NOMO-1 (cell line): ENCODE measurements around the gene ABHD10.
"Not testable (repeated sequence)": the region's sequence is repeated elsewhere in the genome, so short reads cannot be mapped to it uniquely, and the experiment has no call there.

ENCODE experiments used
- DNase-seq, 2 experiments: peaks; one replicate each; lab custom pipeline; 2025; ENCODE audit not compliant: unreplicated experiment in 2 of 2; lab: John Stamatoyannopoulos, UW

Gene ABHD10

DNA sequence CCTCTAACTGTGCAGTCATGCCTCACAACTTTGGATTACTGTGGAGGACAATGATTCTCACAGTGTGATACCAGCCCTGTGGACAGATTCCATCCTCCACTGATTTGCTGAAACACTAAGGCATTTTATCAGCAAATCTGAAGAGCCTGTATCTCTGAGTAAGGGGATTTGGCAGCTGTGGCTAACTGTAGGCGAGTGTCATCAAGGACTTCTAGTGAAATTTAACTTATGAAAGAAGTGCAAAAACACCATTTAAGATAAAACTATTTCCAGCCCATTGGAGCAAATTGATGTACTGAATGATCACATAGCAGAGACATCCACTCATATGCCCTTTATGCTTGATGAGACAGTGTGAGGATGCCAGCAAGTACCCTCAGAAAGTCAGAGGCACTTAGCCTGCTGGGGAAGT lies 41.9 kb downstream of the ABHD10 start:
- DNase-seq, result no peak

DNA sequence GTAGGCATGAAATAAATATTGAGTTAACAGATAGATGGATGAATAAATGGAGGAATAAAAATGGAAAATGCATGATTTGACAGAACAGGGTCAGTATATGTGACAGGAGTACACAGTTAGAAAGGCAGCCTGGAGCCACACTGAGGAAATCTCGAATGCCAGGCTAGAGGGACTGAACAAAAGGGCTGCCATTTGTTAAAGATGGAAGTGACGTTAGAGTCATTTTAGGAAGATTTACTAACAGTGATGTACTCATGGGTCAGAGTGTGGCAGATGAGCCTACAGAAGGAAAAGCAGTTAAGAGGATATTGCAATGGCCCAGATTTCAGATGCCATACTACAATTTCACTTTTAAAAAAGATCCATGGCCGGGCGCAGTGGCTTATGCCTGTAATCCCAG lies 48.3 kb downstream of the ABHD10 start:
- DNase-seq, result no peak

DNA sequence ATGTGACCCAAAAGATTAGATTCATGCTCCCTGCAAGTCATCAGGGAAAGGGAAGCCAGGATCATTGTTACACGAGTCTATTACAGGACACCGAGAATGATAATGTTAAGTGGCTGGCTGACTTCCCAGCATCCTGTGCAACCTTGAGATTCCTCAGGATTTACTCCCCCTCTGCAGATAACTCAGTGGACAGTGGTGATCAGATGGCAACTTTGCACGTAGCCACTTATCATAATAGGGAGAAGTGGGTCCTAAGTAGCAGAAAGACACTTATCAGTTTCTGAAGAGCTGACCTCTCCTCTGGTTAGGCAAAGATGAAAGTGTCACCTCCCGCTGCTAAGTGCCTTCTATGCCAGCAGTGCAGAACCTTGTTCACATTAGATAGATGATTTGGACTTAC lies 49.0 kb downstream of the ABHD10 start:
- DNase-seq, result no peak

DNA sequence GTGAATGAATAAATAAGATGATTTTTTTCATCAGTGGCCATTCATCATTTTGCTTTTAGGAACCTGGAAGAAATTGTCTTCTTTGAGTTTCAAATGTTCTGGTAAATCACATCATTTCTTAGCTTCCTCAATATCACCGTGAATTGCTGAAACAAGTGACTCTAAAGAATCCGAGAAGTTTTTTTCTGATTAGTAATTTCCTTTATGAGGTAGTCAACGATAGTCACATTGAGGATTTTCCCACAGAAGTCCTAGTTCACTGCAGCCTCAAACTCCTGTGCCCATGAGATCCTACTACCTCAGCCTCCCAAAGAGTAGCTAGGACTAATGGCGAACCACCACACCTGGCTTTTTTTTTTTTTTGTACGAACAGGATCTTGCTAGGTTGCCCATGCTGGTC lies 52.1 kb downstream of the ABHD10 start:
- no peak for DNase-seq

DNA sequence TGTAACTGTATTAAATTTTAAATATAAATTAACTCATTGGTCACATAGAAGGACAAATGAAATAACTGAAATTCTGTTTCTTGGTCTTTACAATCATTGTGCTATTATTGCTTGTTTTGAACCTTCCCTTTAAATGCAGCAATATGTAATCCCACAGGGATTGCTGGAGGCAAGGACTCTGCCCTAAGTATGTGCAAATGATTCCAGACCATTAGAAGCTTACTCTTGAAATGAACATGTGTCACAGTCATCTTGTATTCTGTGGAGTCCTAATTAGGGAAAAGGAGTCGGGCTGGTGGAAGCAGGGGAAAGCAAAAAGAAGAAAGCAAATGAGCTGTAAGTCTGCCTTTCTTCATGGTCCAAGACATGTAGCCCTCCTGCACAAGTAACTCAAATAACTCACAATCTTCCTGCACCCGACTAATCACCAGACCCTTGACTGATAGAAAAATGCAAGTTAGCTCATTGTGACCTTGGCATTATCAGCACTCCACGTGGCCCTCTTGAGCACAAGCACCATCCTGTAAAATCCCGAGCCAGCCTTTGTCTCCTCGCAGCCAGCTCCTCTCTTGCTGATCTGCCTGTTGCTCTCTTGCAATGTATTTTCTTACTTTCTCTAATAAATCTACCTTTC lies 53.4 kb downstream of the ABHD10 start:
- DNase-seq, result no peak

DNA sequence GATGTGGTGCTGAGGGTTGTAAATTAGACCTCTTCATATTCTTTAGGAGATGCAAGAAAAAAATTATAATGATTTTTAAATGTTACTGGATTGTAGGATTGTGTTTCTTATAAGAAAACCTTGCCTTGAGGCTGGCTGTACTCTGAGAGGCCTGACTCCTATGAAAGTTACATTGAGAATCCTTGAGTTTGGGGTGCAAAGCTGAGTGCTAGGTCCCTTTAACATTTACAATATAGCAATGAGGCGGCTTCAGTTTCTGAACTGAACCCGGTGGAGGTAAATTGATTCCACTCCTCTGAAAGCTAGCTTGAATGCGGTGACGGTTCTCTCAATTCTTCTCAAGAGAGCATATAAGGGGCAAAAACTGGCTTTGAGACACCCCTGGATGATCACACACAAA lies 55.6 kb downstream of the ABHD10 start, which contains the start of gene TMPRSS7:
TSS of gene TMPRSS7 (plus strand) at position 301 of the 400 bp plus-strand sequence. CDS start 110 bp downstream, outside the sequence.
- DNase-seq, result no peak

DNA sequence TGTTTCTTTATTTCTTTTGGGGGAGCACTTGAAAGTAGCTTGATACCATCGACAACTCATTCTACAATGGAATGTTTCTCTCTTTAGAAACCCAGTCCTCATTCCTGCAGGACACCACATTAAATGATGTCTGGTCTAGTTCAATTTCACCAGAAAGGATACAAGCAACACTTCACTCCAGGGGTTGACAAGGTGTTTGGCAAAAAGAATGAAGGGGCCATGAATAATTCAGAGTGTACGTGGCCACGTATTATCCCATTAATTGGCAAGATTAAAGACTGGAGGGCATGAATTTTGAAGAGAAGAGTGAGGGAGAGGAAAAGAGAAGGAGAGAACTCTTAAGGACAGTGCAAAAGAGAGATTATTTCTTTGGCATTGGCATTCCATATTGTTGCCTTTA lies 56.4 kb downstream of the ABHD10 start:
- DNase-seq, result no peak

DNA sequence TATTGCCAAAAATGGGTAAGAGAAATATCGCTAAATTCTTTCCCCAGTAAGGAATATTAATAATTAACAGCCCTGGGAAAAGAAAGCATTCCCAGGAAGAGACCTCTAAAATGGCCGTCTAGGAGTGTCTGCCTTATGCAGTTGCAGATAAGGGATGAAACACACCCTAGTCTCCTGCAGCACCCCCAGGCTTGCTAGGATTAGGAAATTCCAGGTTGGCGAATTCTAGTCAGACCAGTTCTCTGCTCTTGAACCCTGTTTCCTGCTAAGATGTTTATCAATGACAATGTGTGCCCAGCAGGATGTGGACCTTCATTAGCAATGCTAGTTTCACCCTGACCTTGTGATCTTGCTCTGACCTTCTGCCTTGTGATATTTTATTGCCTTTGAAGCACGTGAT lies 58.4 kb downstream of the ABHD10 start:
- not testable (repeated sequence) for DNase-seq

DNA sequence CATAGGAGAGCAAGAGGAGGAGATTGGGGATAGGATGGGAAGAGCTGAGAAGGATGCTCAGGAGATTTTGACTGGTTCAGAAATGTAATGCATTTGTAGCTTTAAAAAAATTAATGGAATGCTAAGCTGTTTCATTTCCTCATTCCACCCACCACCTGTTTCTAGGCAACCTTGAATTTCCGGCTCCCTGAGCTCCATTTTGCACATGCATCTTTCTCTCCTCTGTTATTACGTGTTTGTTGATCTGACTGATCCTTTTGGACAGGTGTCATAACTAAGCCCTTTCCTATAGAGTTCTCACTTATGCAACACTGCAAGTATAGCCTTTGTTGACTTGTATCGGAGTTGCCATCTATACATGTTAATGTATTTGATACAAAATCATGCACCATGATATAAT lies 60.0 kb downstream of the ABHD10 start:
- DNase-seq, result no peak

DNA sequence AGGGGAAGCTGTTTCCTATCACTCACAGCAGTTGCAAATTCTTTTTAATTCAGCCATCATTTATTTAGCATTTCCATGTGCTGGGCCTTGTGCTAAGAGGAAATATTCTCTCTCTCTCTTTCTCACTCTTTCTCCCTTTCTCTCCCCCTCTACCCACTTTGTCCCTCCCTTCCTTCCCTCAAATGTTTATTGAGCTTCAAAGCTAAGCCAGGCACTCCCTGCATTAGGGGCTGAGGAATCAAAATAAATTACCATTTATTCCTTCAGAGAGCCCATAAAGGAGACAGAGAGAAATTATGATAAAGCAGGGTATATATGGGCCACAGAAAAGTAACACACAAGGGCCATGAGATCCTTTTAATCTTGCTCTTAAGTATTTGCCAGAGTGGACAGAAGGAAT lies 62.5 kb downstream of the ABHD10 start:
- DNase-seq, result no peak

DNA sequence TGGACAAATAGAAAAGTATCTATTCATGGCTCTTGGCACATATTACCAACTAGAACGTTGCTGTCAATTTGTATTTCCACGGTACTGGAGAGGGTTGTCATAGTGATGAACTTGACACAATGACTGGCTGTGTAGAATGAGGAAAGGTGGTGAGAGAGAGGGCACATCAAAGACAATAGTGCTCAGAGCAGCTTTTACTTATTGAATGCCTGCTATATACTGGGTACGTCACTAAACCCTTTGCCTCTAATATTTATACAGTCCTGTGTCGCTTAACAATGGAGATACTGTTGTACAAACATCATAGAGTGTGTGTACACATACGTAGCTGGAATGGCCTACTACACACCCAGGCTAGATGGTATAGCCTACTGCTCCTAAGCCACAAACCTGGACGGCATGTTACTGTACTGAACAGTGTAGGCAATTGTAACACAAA lies 64.0 kb downstream of the ABHD10 start:
- no peak for DNase-seq
